HL-60 (cell line): ENCODE data around the gene SCGB1D2.

Source experiments
- DNase-seq, 2 experiments: peaks; one replicate each; pipeline ENCODE4 v3.0.0-alpha.2; 2010 to 2020; ENCODE audit warnings: low read depth in 1 of 2, low spot score in 1 of 2
- H3K27ac ChIP-seq: fragments of 250-450 bp; sonication (Bioruptor Pico); replicated peaks from 2 replicates; pipeline ENCODE4 v1.5.1; 2020; ENCODE audit warnings: mild to moderate bottlenecking, moderate library complexity
- H3K27me3 ChIP-seq: fragments of 250-450 bp; sonication (Bioruptor Pico); 2 replicates; pipeline ENCODE4 v1.5.1; 2021; ENCODE audit warnings: mild to moderate bottlenecking, moderate library complexity; ENCODE audit not compliant: insufficient read depth, poor library complexity, severe bottlenecking
- H3K4me3 ChIP-seq: replicated peaks from 2 replicates; pipeline ENCODE4 v1.5.1; 2011; ENCODE audit warnings: mild to moderate bottlenecking, control low read depth, low read length; ENCODE audit not compliant: insufficient read depth
- CTCF ChIP-seq: IDR thresholded peaks from one replicate; pipeline ENCODE4 v1.5.1; 2011; ENCODE audit warnings: low read length, control low read depth, inconsistent platforms; ENCODE audit not compliant: insufficient read depth
- GABPA ChIP-seq: IDR thresholded peaks from 2 replicates; pipeline ENCODE4 v1.6.1; 2012; ENCODE audit warnings: low read depth
- POLR2AphosphoS5 ChIP-seq: IDR thresholded peaks from 2 replicates; pipeline ENCODE4 v1.6.1; 2012; ENCODE audit warnings: low read depth
- SPI1 ChIP-seq: IDR thresholded peaks from 2 replicates; pipeline ENCODE4 v1.6.1; 2012; ENCODE audit warnings: low read depth, mild to moderate bottlenecking, borderline replicate concordance
- TF ChIP-seq, protein P1 (sequence below): IDR thresholded peaks from 2 replicates; pipeline ENCODE4 v1.6.1; 2012; ENCODE audit warnings: low read depth; ENCODE audit not compliant: insufficient replicate concordance

SCGB1D2 gene

GRCh38 chr11:62253999-62254542 is 12.0 kb downstream of the SCGB1D2 start:
- no peak overlapping the region for H3K4me3 ChIP-seq
- no peak overlapping the region for H3K27ac ChIP-seq
- peaks cover 4% of the 10 kb centered on the region for H3K27me3 ChIP-seq
- TF ChIP-seq, protein P1, sequence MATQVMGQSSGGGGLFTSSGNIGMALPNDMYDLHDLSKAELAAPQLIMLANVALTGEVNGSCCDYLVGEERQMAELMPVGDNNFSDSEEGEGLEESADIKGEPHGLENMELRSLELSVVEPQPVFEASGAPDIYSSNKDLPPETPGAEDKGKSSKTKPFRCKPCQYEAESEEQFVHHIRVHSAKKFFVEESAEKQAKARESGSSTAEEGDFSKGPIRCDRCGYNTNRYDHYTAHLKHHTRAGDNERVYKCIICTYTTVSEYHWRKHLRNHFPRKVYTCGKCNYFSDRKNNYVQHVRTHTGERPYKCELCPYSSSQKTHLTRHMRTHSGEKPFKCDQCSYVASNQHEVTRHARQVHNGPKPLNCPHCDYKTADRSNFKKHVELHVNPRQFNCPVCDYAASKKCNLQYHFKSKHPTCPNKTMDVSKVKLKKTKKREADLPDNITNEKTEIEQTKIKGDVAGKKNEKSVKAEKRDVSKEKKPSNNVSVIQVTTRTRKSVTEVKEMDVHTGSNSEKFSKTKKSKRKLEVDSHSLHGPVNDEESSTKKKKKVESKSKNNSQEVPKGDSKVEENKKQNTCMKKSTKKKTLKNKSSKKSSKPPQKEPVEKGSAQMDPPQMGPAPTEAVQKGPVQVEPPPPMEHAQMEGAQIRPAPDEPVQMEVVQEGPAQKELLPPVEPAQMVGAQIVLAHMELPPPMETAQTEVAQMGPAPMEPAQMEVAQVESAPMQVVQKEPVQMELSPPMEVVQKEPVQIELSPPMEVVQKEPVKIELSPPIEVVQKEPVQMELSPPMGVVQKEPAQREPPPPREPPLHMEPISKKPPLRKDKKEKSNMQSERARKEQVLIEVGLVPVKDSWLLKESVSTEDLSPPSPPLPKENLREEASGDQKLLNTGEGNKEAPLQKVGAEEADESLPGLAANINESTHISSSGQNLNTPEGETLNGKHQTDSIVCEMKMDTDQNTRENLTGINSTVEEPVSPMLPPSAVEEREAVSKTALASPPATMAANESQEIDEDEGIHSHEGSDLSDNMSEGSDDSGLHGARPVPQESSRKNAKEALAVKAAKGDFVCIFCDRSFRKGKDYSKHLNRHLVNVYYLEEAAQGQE = no peak
- TF ChIP-seq CTCF (no peak), POLR2AphosphoS5 (no peak), SPI1 (no peak), GABPA (no peak)
- DNase-seq = no peak

DNA sequence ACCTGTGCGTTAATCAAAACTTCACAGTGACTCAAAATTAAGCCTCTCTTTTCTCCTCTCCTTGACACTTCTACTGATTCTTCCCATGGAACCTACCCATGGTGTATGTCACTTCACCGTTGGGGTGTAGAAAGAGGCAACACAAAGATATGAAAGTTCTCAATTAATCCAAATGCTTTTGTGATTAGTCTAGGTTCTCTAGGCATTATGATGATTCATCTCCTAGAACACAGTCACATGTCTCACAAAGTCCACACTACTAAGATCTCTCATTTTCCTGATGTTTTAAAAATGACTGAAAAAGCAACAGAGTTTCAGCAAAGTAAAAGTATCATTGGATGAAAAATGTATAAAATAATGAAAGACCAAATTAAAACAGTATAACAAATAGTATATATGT is 14.2 kb downstream of the SCGB1D2 start:
- TF ChIP-seq, protein P1 = no peak
- no peak for TF ChIP-seq POLR2AphosphoS5
- no peak for TF ChIP-seq CTCF
- no peak for TF ChIP-seq SPI1
- no peak for TF ChIP-seq GABPA
- no peaks in the 10 kb centered on the region for H3K27me3 ChIP-seq
- DNase-seq = no peak
- no peak overlapping the region for H3K27ac ChIP-seq
- no peak overlapping the region for H3K4me3 ChIP-seq

DNA sequence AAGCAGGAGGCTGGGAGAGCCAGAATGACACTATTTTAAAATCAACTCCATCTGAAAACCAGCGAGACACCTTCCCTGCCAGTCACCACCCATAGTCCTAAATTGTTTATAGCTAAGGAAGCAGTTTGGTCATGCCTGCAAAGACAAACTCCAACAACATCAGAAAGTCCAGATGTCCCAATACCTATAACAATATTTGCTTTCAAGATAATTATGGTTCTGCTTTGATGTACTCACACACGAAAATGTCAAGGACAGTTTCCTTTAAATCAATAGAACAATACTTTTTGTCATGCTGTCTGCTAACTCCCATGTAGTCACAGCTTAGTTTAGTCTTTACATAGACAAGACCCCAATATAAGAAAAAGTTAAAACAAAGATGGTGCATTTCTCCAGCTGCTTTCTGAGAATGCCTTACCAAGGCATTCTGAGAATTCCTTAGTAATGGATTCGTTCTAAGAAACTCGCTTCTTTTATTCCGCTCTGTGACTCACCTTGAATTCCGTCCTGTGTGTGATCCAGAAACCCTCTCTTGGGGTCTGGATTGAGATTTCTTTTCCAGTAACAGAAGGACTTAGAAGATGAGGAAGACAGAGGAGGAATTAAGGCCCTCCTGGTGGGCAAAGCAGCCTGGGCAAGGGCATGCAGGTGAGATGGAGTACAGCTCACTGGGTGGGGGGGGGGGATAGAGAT is 18.4 kb downstream of the SCGB1D2 start:
- Histone ChIP-seq H3K27ac (no peak overlapping the region), H3K4me3 (no peak overlapping the region), H3K27me3 (no peaks in the 10 kb centered on the region)
- TF ChIP-seq SPI1 = no peak
- TF ChIP-seq CTCF = no peak
- TF ChIP-seq POLR2AphosphoS5 = no peak
- TF ChIP-seq, protein P1 = no peak
- no peak for TF ChIP-seq GABPA
- no peak for DNase-seq
